ENCODE results near the gene FARP1.
A peak's percentile ranks its signal among the peaks of the same experiment; 100 is the strongest.

FARP1 gene

DNA sequence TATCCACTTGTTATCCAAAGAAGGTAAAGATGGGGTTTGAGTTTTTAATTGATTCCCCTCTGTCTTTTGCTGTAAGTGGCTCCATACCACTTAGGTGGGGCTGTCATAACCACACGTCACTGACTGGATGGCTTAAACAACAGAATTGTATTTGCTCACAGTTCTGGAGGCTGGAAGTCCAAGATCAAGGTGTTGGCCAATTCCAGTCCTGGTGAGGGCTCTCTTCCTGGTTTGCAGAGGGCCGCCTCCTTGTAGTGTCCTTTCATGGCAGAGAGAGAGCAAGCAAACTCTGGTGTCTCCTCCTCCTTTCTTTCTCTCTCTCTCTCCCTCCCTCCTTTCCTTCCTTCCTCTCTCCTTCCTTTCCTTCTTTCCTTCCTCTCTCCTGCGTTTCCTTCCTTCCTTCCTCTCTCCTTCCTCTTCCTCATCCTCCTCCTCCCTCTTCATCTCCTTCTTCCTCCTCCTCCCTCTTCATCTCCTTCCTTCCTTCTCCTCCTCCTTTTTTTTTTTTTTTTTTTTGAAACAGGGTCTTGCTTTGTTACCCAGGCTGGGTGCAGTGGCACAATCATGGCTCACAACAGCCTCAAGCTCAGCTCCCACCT lies 174.8 kb downstream of the FARP1 start:
- no peak for DNase-seq (ENCODE audit: low read depth in 2 of 2)
- TF ChIP-seq, protein P1, sequence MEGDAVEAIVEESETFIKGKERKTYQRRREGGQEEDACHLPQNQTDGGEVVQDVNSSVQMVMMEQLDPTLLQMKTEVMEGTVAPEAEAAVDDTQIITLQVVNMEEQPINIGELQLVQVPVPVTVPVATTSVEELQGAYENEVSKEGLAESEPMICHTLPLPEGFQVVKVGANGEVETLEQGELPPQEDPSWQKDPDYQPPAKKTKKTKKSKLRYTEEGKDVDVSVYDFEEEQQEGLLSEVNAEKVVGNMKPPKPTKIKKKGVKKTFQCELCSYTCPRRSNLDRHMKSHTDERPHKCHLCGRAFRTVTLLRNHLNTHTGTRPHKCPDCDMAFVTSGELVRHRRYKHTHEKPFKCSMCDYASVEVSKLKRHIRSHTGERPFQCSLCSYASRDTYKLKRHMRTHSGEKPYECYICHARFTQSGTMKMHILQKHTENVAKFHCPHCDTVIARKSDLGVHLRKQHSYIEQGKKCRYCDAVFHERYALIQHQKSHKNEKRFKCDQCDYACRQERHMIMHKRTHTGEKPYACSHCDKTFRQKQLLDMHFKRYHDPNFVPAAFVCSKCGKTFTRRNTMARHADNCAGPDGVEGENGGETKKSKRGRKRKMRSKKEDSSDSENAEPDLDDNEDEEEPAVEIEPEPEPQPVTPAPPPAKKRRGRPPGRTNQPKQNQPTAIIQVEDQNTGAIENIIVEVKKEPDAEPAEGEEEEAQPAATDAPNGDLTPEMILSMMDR (IDR thresholded peaks at IDR 0.05; ENCODE audit: low read depth, low read length) = no peak
- no peak overlapping the region for H3K4me3 ChIP-seq (replicated peaks in 1 of 2; ENCODE audit: low read depth in 2 of 2, low read length in 2 of 2)

DNA sequence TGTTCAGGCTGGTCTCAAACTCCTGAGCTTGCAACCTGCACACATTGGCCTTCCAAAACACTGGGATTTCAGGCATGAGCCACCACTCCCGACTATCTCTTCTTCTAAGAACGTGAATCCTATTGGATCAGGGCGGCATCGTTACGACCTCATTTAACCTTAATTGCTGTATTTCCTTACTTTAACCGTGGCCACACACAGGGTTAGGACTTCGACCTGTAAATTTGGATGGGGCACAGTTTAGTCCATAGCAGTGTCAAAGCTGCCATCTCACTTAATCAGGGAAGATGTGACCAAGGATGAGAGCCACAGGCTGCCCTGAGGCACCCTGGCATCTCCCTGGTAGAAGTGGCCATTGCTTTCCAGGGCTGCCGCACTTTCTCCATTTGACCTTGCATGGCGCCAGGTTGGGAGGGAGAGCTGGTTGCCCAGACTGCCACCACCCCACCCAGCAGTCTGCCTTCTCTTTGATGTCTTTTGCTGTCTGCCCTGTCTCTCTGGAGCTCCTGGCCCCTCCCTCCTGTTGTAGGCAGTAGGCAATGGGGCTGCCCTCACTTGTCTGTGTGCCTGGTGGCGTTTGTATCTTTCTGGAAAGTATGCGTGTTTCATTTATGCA lies 175.5 kb downstream of the FARP1 start:
- H3K4me3 ChIP-seq (replicated peaks in 1 of 2; ENCODE audit: low read depth in 2 of 2, low read length in 2 of 2) = no peak overlapping the region
- no peak for DNase-seq (ENCODE audit: low read depth in 2 of 2)
- TF ChIP-seq, protein P1 (IDR thresholded peaks at IDR 0.05; ENCODE audit: low read depth, low read length) = no peak

DNA sequence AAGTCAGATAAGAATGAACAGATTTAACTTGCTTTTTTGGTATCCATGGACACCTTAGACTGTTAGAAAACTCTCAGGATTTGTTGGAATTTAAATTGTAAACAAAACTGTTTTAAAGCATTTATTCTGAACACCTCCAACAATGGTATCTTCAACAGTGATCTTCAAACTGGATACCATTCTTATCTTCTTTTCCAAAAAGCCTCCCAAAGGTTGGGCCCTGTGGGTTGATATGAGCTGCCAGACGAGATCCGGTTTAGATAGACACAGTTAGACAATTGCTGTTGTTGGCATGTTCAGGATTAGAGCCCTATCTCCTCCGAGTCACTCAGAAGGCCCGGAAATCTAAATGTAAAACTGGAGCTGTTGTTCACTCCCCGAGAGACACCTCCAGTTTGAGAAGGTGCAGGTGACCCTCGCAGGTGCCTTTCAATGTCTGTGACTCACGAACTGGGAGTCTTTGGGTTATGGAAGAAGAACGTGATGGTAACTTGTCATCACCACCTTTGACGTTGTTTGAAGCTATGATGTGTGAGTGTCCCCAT lies 177.7 kb downstream of the FARP1 start:
- no peak for DNase-seq (ENCODE audit: low read depth in 2 of 2)
- TF ChIP-seq, protein P1 (IDR thresholded peaks at IDR 0.05; ENCODE audit: low read depth, low read length) = no peak
- H3K4me3 ChIP-seq (replicated peaks in 1 of 2; ENCODE audit: low read depth in 2 of 2, low read length in 2 of 2) = no peak overlapping the region

DNA sequence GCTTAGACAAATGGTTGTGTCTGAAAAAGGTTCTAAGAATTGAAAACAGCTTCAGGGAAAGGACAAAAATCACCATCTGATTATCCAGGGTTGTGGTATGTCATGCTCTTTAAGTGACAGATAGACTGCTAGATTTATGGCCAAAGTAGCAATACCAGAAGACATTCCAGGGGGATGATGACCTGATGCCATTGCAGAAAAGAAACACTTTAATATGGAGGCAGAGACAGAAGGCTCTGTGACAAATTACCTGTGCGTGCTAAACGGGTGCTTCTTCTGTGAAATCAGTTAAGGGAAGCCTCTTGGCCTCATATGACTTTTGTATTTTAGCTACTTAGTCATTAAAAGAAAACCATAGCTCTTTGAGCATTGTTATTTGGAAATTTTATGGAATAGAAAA lies 178.5 kb downstream of the FARP1 start:
- DNase-seq (ENCODE audit: low read depth in 2 of 2) = no peak

GRCh38 chr13:98322091-98322718 lies 179.3 kb downstream of the FARP1 start:
- H3K4me3 ChIP-seq (replicated peaks in 1 of 2; ENCODE audit: low read depth in 2 of 2, low read length in 2 of 2) = no peak overlapping the region
- DNase-seq (ENCODE audit: low read depth in 2 of 2) = no peak
- TF ChIP-seq, protein P1 (IDR thresholded peaks at IDR 0.05; ENCODE audit: low read depth, low read length) = no peak

More for the DNA sequence above, 178.5 kb downstream of the FARP1 start:
- H3K4me3 ChIP-seq (replicated peaks in 1 of 2; ENCODE audit: low read depth in 2 of 2, low read length in 2 of 2) = no peak overlapping the region
- TF ChIP-seq, protein P1 (IDR thresholded peaks at IDR 0.05; ENCODE audit: low read depth, low read length) = no peak

DNA sequence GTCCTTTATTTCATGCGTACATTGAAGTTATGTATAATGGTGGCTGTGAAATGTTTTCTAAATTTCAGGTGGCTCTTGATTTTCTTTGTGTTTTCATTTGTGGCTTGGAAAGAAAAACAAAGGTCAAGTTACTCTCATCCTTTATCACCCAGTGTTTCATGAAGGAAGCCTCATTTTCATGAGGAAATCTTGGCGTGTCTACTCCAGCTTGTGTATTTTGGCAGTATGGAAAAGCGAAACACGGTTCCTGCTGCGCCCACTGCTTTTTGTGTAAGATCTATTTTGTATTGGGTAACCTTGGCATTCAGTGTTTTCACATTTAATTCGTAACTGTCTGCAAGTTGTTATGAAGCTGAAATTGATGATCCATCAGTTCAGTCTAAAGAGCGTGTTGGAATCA lies 181.2 kb downstream of the FARP1 start:
- DNase-seq (ENCODE audit: low read depth in 2 of 2) = peak; percentile 44 to 46
- H3K4me3 ChIP-seq (replicated peaks in 1 of 2; ENCODE audit: low read depth in 2 of 2, low read length in 2 of 2) = no peak overlapping the region
- TF ChIP-seq, protein P1 (IDR thresholded peaks at IDR 0.05; ENCODE audit: low read depth, low read length) = no peak
